ENCODE measurements around the gene KIF9.

KIF9 gene, protein sequence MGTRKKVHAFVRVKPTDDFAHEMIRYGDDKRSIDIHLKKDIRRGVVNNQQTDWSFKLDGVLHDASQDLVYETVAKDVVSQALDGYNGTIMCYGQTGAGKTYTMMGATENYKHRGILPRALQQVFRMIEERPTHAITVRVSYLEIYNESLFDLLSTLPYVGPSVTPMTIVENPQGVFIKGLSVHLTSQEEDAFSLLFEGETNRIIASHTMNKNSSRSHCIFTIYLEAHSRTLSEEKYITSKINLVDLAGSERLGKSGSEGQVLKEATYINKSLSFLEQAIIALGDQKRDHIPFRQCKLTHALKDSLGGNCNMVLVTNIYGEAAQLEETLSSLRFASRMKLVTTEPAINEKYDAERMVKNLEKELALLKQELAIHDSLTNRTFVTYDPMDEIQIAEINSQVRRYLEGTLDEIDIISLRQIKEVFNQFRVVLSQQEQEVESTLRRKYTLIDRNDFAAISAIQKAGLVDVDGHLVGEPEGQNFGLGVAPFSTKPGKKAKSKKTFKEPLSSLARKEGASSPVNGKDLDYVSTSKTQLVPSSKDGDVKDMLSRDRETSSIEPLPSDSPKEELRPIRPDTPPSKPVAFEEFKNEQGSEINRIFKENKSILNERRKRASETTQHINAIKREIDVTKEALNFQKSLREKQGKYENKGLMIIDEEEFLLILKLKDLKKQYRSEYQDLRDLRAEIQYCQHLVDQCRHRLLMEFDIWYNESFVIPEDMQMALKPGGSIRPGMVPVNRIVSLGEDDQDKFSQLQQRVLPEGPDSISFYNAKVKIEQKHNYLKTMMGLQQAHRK

DNA sequence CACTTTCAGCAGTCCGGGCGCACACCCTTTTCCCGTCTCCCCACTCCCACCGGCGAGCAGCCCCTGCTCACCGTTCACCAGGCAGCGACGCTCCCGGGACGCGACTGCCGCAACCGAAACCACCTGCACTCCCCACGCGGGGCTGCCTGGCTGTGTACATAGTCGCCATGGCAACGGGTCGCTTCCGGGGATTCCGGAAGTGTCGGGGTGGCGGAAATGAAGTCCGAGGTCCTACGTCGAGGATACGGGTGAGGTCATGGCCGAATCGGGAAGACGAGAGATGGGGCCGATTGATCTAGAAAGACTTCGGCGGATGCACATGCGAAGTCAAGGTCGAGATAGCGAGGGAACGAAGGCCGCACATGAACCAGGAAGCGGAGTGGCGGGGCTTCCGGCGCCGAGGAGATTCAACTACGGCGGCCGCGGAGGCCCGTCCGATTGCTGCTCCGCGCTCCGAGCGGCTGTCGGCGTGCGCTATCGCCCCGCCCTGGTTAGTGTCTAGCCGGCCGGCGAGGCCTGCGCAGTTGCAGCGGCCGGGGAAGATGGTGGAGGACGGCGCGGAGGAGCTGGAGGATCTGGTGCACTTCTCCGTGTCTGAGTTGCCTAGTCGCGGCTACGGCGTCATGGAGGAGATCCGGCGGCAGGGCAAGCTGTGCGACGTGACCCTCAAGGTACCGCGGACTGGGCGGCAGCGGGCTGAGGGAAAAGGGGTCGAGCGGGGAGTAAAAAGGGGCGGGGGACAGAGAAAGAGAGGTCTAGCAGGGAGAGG, at the start of gene KIF9, which contains the start of gene KLHL18:
KIF9 (minus strand) TSS at position 376 of the 769 bp plus-strand sequence. CDS start 5,425 bp downstream, outside the sequence.
KLHL18 (plus strand) TSS at position 521 of the 769 bp plus-strand sequence; CDS start at position 543, 22 bp downstream.
- H3K9me3 ChIP-seq (ENCODE audit: control insufficient read depth, low read length): no peaks in the 10 kb centered on the region
- peak within 1 kb of the TSS; percentile 81 for H3K4me2 ChIP-seq (ENCODE audit: low read length)
- H3K27ac ChIP-seq: peak within 1 kb of the TSS; percentile 91
- peaks cover 6% of the 10 kb centered on the region for H3K4me1 ChIP-seq
- TF ChIP-seq, protein P1, sequence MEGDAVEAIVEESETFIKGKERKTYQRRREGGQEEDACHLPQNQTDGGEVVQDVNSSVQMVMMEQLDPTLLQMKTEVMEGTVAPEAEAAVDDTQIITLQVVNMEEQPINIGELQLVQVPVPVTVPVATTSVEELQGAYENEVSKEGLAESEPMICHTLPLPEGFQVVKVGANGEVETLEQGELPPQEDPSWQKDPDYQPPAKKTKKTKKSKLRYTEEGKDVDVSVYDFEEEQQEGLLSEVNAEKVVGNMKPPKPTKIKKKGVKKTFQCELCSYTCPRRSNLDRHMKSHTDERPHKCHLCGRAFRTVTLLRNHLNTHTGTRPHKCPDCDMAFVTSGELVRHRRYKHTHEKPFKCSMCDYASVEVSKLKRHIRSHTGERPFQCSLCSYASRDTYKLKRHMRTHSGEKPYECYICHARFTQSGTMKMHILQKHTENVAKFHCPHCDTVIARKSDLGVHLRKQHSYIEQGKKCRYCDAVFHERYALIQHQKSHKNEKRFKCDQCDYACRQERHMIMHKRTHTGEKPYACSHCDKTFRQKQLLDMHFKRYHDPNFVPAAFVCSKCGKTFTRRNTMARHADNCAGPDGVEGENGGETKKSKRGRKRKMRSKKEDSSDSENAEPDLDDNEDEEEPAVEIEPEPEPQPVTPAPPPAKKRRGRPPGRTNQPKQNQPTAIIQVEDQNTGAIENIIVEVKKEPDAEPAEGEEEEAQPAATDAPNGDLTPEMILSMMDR (IDR thresholded peaks at IDR 0.05): no peak
- no peaks in the 10 kb centered on the region for H3K36me3 ChIP-seq (ENCODE audit: control insufficient read depth, insufficient read depth, low read length)
- H3K27me3 ChIP-seq (ENCODE audit: control insufficient read depth, insufficient read depth, low read length): no peaks in the 10 kb centered on the region
- peaks cover 43% of the 10 kb centered on the region for H3K79me2 ChIP-seq
- peak within 1 kb of the TSS; percentile 71 for H3K9ac ChIP-seq
- H2AFZ ChIP-seq: peak within 1 kb of the TSS; percentile 87
- peak within 1 kb of the TSS; percentile 86 for H3K4me3 ChIP-seq (ENCODE audit: low read depth, low read length)

DNA sequence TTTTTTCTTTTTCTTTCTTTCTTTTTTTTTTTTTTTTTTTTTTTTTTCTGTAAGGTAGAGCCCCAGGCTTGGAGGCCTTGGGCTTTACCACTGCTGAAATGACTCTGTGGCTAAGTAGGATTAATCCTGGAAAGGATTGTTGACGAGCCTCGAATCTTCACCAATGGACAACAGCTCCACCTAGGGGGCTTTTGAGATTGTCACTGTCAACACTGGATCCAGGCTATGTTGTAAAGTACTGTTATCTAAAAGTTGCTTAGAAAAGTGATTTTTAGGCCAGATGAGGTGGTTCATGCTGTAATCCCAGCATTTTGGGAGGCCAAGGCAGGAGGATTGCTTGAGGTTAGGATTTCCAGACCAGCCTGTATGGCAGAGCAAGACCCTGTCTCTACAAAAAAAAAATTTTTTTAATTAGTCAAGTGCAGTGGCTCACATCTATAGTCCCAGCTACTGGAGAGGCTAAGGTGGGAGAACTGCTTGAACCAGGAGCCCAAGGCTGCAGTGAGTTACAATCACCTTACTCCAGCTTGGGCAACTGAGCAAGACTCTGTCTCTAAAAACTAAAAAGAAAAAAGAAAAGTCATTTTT, 41.8 kb upstream of the KIF9 start:
- Histone ChIP-seq H3K9ac (no peak overlapping the region), H3K4me1 (no peaks in the 10 kb centered on the region), H2AFZ (no peak overlapping the region), H3K4me2 (ENCODE audit: low read length) (no peak overlapping the region), H3K79me2 (peaks cover 15% of the 10 kb centered on the region), H3K36me3 (ENCODE audit: control insufficient read depth, insufficient read depth, low read length) (no peaks in the 10 kb centered on the region), H3K27me3 (ENCODE audit: control insufficient read depth, insufficient read depth, low read length) (no peaks in the 10 kb centered on the region), H3K9me3 (ENCODE audit: control insufficient read depth, low read length) (no peaks in the 10 kb centered on the region), H3K4me3 (ENCODE audit: low read depth, low read length) (no peak overlapping the region), H3K27ac (no peak overlapping the region)
- TF ChIP-seq, protein P1 (IDR thresholded peaks at IDR 0.05): peak; percentile 74

DNA sequence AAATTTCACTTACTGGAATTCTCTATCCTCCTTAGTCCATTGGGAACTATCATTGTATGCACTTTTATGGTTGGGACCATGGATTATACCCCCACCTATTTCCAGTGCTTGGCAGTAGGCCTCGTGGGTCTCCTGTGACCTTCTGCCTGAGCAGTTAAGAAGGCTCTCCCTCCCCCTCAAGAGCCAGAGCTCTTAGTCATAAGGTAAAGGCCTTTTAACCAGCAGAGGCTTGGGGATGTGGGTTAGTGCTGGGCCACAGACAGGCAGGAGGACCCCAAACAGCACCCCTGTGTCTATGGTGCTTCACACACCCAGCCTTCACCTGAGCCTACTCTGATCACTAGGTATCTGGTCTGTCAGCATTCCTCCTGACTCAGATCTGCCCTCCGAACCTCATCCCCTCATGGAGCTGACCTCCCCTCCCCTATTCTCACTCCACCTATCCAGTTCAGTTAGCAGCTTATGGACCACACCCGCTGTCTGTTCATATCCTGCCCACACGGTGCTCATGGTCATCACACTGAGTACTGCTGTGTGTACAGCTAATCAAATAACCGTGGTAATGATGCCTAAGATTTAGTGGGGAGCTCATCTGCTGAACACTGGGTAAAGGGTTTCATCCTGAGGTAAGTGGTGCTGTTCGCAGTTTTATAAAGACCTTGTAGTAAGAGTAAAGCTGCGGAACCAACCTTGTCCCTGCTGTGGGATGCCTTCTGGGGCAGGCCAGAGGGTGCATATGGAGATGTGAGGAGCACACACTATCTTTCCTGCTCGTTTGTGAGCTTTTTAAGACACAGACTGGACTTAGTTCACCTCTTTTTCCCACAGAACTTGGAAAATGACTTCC, 41.1 kb upstream of the KIF9 start:
- no peaks in the 10 kb centered on the region for H3K9me3 ChIP-seq (ENCODE audit: control insufficient read depth, low read length)
- H3K27me3 ChIP-seq (ENCODE audit: control insufficient read depth, insufficient read depth, low read length): no peaks in the 10 kb centered on the region
- no peak overlapping the region for H3K4me3 ChIP-seq (ENCODE audit: low read depth, low read length)
- no peak overlapping the region for H3K9ac ChIP-seq
- H3K4me1 ChIP-seq: no peaks in the 10 kb centered on the region
- H2AFZ ChIP-seq: no peak overlapping the region
- no peak overlapping the region for H3K27ac ChIP-seq
- no peaks in the 10 kb centered on the region for H3K36me3 ChIP-seq (ENCODE audit: control insufficient read depth, insufficient read depth, low read length)
- peaks cover 15% of the 10 kb centered on the region for H3K79me2 ChIP-seq
- no peak overlapping the region for H3K4me2 ChIP-seq (ENCODE audit: low read length)
- TF ChIP-seq, protein P1 (IDR thresholded peaks at IDR 0.05): no peak

DNA sequence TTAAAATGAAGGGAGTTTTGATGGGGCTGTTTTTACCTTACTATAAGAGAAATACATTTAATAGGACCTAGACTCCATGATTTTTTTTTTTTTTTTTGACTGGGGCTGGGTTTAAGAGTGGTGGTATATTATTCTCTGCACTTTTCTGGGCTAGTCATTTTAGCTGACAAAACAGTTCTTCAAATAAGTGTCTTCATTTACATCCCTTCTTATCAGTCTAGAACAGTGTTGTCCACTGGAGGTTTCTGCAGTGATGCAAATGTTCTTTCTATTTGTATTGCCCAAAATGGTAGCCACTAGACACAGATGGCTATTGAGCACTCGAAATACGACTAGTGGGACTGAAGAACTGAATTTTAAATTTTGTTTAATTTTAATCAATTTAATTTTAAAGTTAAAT, 37.4 kb upstream of the KIF9 start:
- TF ChIP-seq, protein P1 (IDR thresholded peaks at IDR 0.05): no peak
- no peaks in the 10 kb centered on the region for H3K27me3 ChIP-seq (ENCODE audit: control insufficient read depth, insufficient read depth, low read length)
- no peaks in the 10 kb centered on the region for H3K4me1 ChIP-seq
- no peaks in the 10 kb centered on the region for H3K36me3 ChIP-seq (ENCODE audit: control insufficient read depth, insufficient read depth, low read length)
- no peak overlapping the region for H3K9ac ChIP-seq
- no peak overlapping the region for H3K27ac ChIP-seq
- H3K4me3 ChIP-seq (ENCODE audit: low read depth, low read length): no peak overlapping the region
- no peak overlapping the region for H2AFZ ChIP-seq
- no peaks in the 10 kb centered on the region for H3K79me2 ChIP-seq
- no peaks in the 10 kb centered on the region for H3K9me3 ChIP-seq (ENCODE audit: control insufficient read depth, low read length)
- no peak overlapping the region for H3K4me2 ChIP-seq (ENCODE audit: low read length)
